SKM-1 treated with dmso at 0.1 percent for 144 hours (cell line): ENCODE results near the gene AAK1.
"Not testable (repeated sequence)": the region's sequence is repeated elsewhere in the genome, so short reads cannot be mapped to it uniquely, and the experiment has no call there.

ENCODE experiments used
- DNase-seq: peaks from one replicate; lab custom pipeline; 2025; ENCODE audit not compliant: unreplicated experiment; lab: John Stamatoyannopoulos, UW

The AAK1 gene

GRCh38 chr2:69459936-69460335, 183.6 kb downstream of the AAK1 start:
- DNase-seq: no peak

- no peak for DNase-seq
Observed at GRCh38 chr2:69456950-69457445, 186.5 kb downstream of the AAK1 start.

DNA sequence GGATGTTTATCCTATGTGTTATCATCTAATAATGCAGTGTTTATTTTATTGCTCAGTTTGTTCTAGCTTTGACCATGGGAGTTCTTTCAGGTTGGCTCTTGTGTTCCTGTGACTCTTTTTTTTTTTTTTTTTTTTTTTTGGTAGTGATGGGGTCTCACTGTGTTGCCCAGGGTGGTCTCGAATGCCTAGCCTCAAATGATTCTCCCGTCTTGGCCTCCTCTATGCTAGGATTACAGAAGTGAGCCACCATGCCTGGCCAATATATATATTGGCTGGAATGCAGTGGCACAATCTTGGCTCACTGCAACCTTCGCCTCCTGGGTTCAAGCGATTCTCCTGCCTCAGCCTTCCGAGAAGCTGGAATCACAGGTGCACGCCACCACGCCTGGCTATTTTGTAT, 187.4 kb downstream of the AAK1 start:
- DNase-seq: no peak

GRCh38 chr2:69454976-69455375, 188.6 kb downstream of the AAK1 start:
- no peak for DNase-seq

- no peak for DNase-seq
Observed at GRCh38 chr2:69453475-69454129, 189.9 kb downstream of the AAK1 start.

DNA sequence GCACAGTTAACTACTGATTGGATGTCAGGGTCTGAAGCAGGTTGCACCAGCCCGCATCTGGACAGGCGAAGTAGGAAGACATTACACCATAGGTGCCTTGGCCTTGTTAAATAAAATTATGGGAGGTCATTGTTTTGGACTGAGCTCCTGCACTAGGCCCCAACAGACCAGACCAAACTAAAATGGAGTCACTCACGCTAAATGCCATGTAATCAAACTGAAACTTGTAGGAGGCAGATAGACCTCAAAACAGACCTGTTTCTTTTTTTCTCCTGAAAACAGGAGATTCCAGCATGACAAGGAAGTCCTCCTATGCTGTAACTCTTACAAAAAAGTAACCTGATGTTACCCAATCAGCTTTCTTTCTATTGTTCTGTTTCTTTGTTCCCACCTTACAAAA, 190.9 kb downstream of the AAK1 start:
- peak; percentile 41 for DNase-seq

- DNase-seq: no peak
Observed at GRCh38 chr2:69450735-69451416, 192.7 kb downstream of the AAK1 start.

DNA sequence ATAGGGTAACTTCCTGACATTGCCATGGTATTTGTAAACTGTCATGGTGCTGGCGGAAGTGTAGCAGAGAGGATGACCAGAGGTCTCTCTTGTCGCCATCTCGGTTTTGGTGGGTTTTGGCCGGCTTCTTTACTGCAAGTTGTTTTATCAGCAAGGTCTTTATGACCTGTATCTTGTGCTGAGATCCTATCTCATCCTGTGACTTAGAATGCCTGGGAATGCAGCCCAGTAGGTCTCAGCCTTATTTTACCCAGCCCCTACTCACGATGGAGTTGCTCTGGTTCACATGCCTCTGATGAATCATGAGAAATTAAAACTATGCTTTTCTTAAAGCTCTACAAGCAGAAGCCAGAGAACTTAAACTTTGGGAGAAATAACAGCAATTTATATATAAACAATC, 193.6 kb downstream of the AAK1 start:
- DNase-seq: no peak

DNA sequence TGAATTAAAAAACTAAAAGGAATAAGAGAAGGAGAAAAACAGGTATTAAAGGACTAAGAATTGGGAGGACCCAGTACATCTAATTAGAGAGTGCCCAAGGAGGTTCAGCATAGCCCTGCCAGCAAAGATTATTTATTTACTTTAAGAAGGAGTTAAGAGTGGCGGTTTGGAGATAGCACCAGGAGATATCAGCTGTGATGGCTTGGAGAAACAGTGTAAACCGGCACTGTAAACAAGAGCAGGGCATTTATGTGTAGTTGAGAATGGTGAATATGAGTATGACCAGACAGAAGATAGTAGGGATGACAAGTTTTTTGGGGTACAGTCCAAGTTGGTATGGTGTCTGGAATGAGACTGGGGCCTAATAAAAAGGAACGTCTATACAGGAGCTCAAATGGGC, 199.9 kb downstream of the AAK1 start:
- not testable (repeated sequence) for DNase-seq

GRCh38 chr2:69439499-69439898, 204.0 kb downstream of the AAK1 start:
- DNase-seq: not testable (repeated sequence)

DNA sequence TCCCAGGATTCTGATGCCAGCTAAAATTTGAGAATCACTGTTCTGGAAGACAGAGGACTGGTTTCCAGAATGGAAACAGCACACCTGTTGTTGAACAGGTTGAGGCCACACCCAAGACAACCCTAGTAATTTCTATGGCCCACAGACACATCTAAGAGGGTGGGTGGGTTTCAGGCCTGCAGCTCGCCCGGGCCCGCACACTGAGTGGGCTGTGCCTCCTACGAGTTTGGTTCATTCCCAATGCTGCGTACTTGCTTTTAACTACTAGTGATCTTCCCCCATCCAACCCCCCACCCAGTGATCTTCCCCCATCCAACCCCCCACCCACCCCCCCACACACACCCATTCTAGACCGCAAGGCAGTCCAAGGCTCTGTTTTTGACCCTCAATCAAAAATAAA, 205.0 kb downstream of the AAK1 start:
- no peak for DNase-seq

DNA sequence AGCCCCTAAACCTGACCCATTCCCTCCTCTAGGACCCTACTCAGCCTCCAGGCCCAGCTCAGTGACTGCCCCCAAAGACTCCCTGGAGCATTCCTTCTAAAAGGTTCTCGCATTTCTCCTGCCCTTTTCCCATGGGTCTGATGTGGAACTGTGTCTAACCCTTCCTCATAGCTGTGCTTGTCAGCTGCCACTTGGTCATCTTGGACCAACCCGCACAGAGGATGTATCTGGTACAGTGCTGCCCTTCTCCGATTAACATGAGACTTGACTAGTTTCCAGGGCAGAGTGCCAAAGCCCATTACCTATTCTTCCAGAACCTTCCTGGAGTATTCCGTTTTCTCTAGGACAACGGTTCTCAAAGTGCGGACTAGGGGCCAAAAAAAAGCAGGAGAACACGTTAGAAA, 205.8 kb downstream of the AAK1 start:
- DNase-seq: no peak

DNA sequence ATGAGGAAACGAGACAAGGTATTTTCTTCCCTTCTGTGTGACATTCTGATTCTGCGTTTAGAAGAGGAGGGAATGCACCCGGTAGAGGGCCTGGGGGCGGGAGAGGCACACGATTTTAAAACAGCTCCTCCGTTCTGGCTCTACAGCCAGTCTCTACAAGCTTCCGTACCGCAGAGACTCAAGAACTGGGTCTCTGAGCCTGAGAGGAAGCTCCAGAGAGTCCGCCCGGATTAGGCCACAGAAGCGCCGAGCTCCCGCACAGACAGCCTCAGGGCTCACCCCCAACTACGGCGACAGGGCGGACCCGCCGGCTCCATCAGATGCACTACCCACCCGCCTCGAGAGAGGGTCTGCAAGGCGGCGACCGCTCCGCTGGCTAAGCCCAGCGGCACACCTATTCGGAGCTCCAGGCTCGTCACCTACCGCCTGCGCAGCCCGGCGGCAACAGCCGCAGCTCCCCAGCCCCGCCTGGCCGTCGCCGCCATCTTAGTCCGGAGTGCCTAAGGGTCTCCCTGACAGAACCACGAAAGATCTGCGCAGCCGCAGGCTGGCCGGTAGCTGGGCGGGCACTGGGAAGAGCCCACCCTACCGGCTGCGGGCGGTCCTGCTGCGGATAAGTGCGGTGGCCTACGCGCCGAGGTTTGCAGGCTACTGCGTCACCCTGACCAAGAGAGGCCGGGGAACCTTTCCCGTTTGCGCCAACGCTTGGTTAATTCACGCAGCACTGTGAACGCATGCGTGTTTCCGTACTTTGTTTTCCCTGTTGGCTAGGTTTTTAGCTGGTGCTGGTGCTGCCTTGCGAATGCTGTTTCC, 206.4 kb downstream of the AAK1 start, which contains the start of gene NFU1:
NFU1 (minus strand) TSS at position 498 of the 813 bp plus-strand sequence; CDS start at position 485, 13 bp downstream.
- peak; percentile 90 for DNase-seq

DNA sequence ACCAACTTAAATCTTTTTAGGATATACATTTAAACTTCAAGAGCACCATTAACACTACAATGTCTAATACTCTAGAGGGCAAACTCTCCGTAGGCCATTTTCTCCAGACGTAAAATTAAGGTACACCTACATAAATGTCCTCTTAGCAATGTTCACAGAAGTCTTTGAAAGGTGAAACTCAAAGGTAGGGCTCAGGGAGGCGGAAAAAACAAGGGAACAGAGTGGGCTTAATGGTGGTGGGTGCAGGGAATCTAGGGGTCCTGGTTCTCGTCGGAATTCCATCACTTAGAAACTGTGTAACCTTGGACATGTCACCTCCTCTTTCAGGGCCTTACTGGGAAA, 207.0 kb downstream of the AAK1 start:
- no peak for DNase-seq

DNA sequence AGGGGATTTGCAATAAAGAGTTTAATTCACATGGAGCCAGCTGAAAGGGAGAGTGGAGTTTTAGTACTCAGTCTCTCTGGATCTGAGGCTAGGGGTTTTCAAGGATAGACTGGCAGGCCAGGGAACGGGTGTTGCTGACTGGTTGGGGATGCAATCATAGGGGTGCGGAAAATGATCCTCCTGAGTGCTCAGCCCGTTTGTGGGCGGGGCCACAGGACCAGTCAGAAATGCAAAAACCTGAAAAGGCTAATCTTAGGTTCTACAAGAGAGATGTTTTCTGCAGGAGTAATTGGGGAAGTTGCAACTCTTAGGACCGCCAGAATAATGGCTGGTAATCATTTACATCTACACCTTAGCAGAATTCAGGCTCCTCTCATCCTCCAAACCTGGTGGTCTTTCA, 208.8 kb downstream of the AAK1 start:
- DNase-seq: no peak

DNA sequence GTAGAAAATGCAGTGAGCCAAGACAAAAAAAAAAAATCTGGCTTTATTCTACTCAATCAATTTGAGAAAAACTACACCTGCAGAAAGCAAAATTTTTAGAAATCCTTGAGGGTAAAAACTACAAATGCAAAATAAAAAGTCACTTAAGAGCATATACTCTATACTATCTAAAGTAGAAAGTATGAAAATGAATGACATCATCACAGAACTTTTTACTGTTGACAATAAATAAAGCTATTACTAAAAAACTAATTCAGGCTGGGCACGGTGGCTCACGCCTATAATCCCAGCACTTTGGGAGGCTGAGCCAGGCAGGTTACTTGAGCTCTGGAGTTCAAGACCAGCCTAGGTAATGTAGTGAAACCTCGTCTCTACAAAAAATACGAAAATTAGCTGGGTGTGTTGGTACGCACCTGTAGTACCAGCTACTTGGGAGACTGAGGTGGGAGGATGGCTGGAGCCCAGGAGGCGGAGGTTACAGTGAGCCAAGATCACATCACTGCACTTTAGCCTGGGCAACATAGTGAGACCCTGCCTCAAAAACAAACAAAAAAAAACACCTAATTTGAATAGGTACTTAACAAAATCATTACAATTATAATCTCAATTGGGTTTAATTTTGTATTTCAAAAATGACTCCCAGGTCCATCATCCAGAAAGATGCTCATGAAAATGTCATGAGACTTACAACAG, 213.9 kb downstream of the AAK1 start:
- no peak for DNase-seq

DNA sequence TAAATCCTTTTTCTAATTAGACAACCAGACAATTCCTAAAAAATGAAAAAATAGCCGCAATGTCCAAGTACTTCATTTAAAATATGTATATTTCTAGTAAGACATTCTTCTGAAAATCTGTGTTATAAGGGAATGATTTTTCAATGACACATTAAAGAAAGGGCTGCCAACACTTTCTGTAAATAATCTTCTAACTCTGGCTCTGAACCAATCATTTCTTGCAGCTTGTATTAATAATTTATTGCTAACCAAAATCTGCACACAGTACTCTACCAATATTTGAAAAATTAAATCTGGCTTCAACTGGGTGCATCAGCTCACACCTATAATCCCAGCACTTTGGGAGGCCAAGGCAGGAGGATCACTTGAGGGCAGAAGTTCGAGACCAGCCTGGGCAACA, 214.6 kb downstream of the AAK1 start:
- DNase-seq: no peak

GRCh38 chr2:69424419-69424818, 219.1 kb downstream of the AAK1 start:
- DNase-seq: no peak

DNA sequence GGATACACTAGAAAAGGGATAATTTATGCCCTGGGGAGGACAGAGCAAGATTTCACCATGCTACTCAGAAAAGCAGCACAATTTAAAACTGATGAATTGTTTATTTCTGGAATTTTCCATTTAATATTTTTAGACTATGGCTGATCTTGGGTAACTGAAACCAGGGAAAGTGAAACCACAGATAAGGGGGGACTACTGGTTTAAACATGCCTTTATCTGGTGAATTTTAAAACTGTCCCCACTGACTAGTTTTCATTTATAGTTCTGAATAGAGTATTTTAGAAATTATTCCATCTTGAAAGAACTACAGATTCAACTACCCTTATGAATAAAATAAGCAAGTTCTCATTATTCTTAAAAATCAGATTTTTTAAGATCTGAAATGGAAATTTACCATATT, 221.3 kb downstream of the AAK1 start:
- no peak for DNase-seq

DNA sequence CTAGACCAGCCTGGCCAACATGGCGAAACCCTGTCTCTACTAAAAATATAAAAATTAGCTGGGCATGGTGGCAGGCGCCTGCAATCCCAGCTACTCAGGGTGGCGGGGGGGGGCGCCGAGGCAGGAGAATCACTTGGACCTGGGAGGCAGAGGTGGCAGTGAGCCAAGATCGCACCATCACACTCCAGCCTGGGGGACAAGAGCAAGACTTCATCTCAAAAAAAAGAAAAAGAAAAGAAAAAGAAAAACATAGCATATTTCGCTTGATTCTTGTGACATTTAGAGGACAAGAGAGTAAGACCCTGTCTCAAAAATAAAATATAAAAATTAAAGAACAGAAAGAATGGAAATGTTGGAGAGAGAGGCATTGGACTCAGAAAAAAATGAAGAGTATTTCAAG, 224.4 kb downstream of the AAK1 start:
- not testable (repeated sequence) for DNase-seq

GRCh38 chr2:69416147-69416546, 227.4 kb downstream of the AAK1 start:
- DNase-seq: no peak
